ENCODE results near the gene NAA35.
"Not testable (repeated sequence)": the region's sequence is repeated elsewhere in the genome, so short reads cannot be mapped to it uniquely, and the experiment has no call there.

NAA35 gene

GRCh38 chr9:85969727-85970126, 28.8 kb downstream of the NAA35 start:
- Histone ChIP-seq H3K9me3 (no peaks in the 10 kb centered on the region), H3K4me1 (peaks cover 6% of the 10 kb centered on the region), H3K4me3 (no peak overlapping the region), H3K27me3 (ENCODE audit: low read depth) (no peaks in the 10 kb centered on the region), H3K36me3 (replicated peaks) (peaks cover 44% of the 10 kb centered on the region)
- no peak for DNase-seq (ENCODE audit: low spot score in 2 of 2)
- in situ Hi-C loops (cut with MboI; ENCODE audit: low sequenced_read_pairs): no loop called here

GRCh38 chr9:85971731-85972130, 30.8 kb downstream of the NAA35 start:
- DNase-seq (ENCODE audit: low spot score in 2 of 2): no peak
- Histone ChIP-seq H3K36me3 (replicated peaks) (peaks cover 38% of the 10 kb centered on the region), H3K4me1 (peaks cover 5% of the 10 kb centered on the region), H3K9me3 (no peaks in the 10 kb centered on the region), H3K4me3 (no peak overlapping the region), H3K27me3 (ENCODE audit: low read depth) (no peaks in the 10 kb centered on the region)
- in situ Hi-C loops (cut with MboI; ENCODE audit: low sequenced_read_pairs): no loop called here

GRCh38 chr9:85973238-85973637, 32.3 kb downstream of the NAA35 start:
- Histone ChIP-seq H3K9me3 (no peaks in the 10 kb centered on the region), H3K36me3 (replicated peaks) (peaks cover 43% of the 10 kb centered on the region), H3K27me3 (ENCODE audit: low read depth) (no peaks in the 10 kb centered on the region), H3K4me3 (no peak overlapping the region), H3K4me1 (peaks cover 5% of the 10 kb centered on the region)
- DNase-seq (ENCODE audit: low spot score in 2 of 2): no peak
- in situ Hi-C loops (cut with MboI; ENCODE audit: low sequenced_read_pairs): no loop called here

- H3K9me3 ChIP-seq; H3K4me1 ChIP-seq; DNase-seq (ENCODE audit: low spot score in 2 of 2); H3K27me3 ChIP-seq (ENCODE audit: low read depth); H3K4me3 ChIP-seq; in situ Hi-C loops (cut with MboI; ENCODE audit: low sequenced_read_pairs): not testable (repeated sequence)
- peaks cover 52% of the 10 kb centered on the region for H3K36me3 ChIP-seq (replicated peaks)
These were observed 33.2 kb downstream of the NAA35 start for GRCh38 chr9:85974055-85974547.

GRCh38 chr9:85978496-85978895, 37.5 kb downstream of the NAA35 start:
- Histone ChIP-seq H3K4me3 (no peak overlapping the region), H3K36me3 (replicated peaks) (peaks cover 59% of the 10 kb centered on the region), H3K27me3 (ENCODE audit: low read depth) (no peaks in the 10 kb centered on the region), H3K9me3 (no peaks in the 10 kb centered on the region), H3K4me1 (no peaks in the 10 kb centered on the region)
- no peak for DNase-seq (ENCODE audit: low spot score in 2 of 2)
- in situ Hi-C loops (cut with MboI; ENCODE audit: low sequenced_read_pairs): no loop called here

GRCh38 chr9:85981369-85981768, 40.4 kb downstream of the NAA35 start:
- no peaks in the 10 kb centered on the region for H3K9me3 ChIP-seq
- H3K4me3 ChIP-seq: no peak overlapping the region
- H3K36me3 ChIP-seq (replicated peaks): peaks cover 65% of the 10 kb centered on the region
- no peaks in the 10 kb centered on the region for H3K4me1 ChIP-seq
- no peak for DNase-seq (ENCODE audit: low spot score in 2 of 2)
- H3K27me3 ChIP-seq (ENCODE audit: low read depth): no peaks in the 10 kb centered on the region
- in situ Hi-C loops (cut with MboI; ENCODE audit: low sequenced_read_pairs): no loop called here

GRCh38 chr9:85984457-85984856, 43.5 kb downstream of the NAA35 start:
- H3K4me1 ChIP-seq: no peaks in the 10 kb centered on the region
- H3K9me3 ChIP-seq: no peaks in the 10 kb centered on the region
- H3K4me3 ChIP-seq: no peak overlapping the region
- in situ Hi-C loops (cut with MboI; ENCODE audit: low sequenced_read_pairs): no loop called here
- H3K36me3 ChIP-seq (replicated peaks): peaks cover 43% of the 10 kb centered on the region
- no peaks in the 10 kb centered on the region for H3K27me3 ChIP-seq (ENCODE audit: low read depth)
- DNase-seq (ENCODE audit: low spot score in 2 of 2): no peak

GRCh38 chr9:85987236-85987635, 46.3 kb downstream of the NAA35 start:
- in situ Hi-C loops (cut with MboI; ENCODE audit: low sequenced_read_pairs): no loop called here
- DNase-seq (ENCODE audit: low spot score in 2 of 2): no peak
- Histone ChIP-seq H3K4me3 (no peak overlapping the region), H3K9me3 (no peaks in the 10 kb centered on the region), H3K36me3 (replicated peaks) (peaks cover 29% of the 10 kb centered on the region), H3K27me3 (ENCODE audit: low read depth) (no peaks in the 10 kb centered on the region), H3K4me1 (no peaks in the 10 kb centered on the region)

GRCh38 chr9:85994191-85994590, 53.2 kb downstream of the NAA35 start:
- in situ Hi-C loops (cut with MboI; ENCODE audit: low sequenced_read_pairs): no loop called here
- Histone ChIP-seq H3K27me3 (ENCODE audit: low read depth) (no peaks in the 10 kb centered on the region), H3K9me3 (no peaks in the 10 kb centered on the region), H3K36me3 (replicated peaks) (peaks cover 9% of the 10 kb centered on the region), H3K4me3 (no peak overlapping the region), H3K4me1 (no peaks in the 10 kb centered on the region)
- DNase-seq (ENCODE audit: low spot score in 2 of 2): no peak

- no peaks in the 10 kb centered on the region for H3K9me3 ChIP-seq
- in situ Hi-C loops (cut with MboI; ENCODE audit: low sequenced_read_pairs): no loop called here
- no peaks in the 10 kb centered on the region for H3K4me1 ChIP-seq
- DNase-seq (ENCODE audit: low spot score in 2 of 2): no peak
- H3K36me3 ChIP-seq (replicated peaks): peaks cover 9% of the 10 kb centered on the region
- no peaks in the 10 kb centered on the region for H3K27me3 ChIP-seq (ENCODE audit: low read depth)
- no peak overlapping the region for H3K4me3 ChIP-seq
These were observed 54.2 kb downstream of the NAA35 start for GRCh38 chr9:85995097-85995496.

GRCh38 chr9:85995599-85995998, 54.7 kb downstream of the NAA35 start:
- in situ Hi-C loops (cut with MboI; ENCODE audit: low sequenced_read_pairs): no loop called here
- H3K4me1 ChIP-seq: no peaks in the 10 kb centered on the region
- H3K9me3 ChIP-seq: no peaks in the 10 kb centered on the region
- no peak for DNase-seq (ENCODE audit: low spot score in 2 of 2)
- H3K36me3 ChIP-seq (replicated peaks): peaks cover 9% of the 10 kb centered on the region
- H3K27me3 ChIP-seq (ENCODE audit: low read depth): no peaks in the 10 kb centered on the region
- no peak overlapping the region for H3K4me3 ChIP-seq

- no peaks in the 10 kb centered on the region for H3K27me3 ChIP-seq (ENCODE audit: low read depth)
- H3K9me3 ChIP-seq: no peaks in the 10 kb centered on the region
- H3K36me3 ChIP-seq (replicated peaks): peaks cover 29% of the 10 kb centered on the region
- in situ Hi-C loops (cut with MboI; ENCODE audit: low sequenced_read_pairs): no loop called here
- DNase-seq (ENCODE audit: low spot score in 2 of 2): no peak
- H3K4me3 ChIP-seq: no peak overlapping the region
- H3K4me1 ChIP-seq: no peaks in the 10 kb centered on the region
These were observed 64.4 kb downstream of the NAA35 start for GRCh38 chr9:86005253-86005775.

- Histone ChIP-seq H3K27me3 (ENCODE audit: low read depth) (no peaks in the 10 kb centered on the region), H3K4me1 (no peaks in the 10 kb centered on the region), H3K4me3 (no peak overlapping the region), H3K36me3 (replicated peaks) (peaks cover 33% of the 10 kb centered on the region), H3K9me3 (no peaks in the 10 kb centered on the region)
- in situ Hi-C loops (cut with MboI; ENCODE audit: low sequenced_read_pairs): no loop called here
- no peak for DNase-seq (ENCODE audit: low spot score in 2 of 2)
These were observed 68.2 kb downstream of the NAA35 start for GRCh38 chr9:86009133-86009532.

- H3K4me3 ChIP-seq: no peak overlapping the region
- no peaks in the 10 kb centered on the region for H3K27me3 ChIP-seq (ENCODE audit: low read depth)
- H3K4me1 ChIP-seq: no peaks in the 10 kb centered on the region
- in situ Hi-C loops (cut with MboI; ENCODE audit: low sequenced_read_pairs): no loop called here
- peaks cover 46% of the 10 kb centered on the region for H3K36me3 ChIP-seq (replicated peaks)
- no peak for DNase-seq (ENCODE audit: low spot score in 2 of 2)
- H3K9me3 ChIP-seq: no peaks in the 10 kb centered on the region
These were observed 79.8 kb downstream of the NAA35 start for GRCh38 chr9:86020731-86021130.

GRCh38 chr9:86021166-86021565, 80.2 kb downstream of the NAA35 start:
- Histone ChIP-seq H3K36me3 (replicated peaks) (peaks cover 49% of the 10 kb centered on the region), H3K4me3 (no peak overlapping the region), H3K9me3 (no peaks in the 10 kb centered on the region), H3K27me3 (ENCODE audit: low read depth) (no peaks in the 10 kb centered on the region), H3K4me1 (no peaks in the 10 kb centered on the region)
- in situ Hi-C loops (cut with MboI; ENCODE audit: low sequenced_read_pairs): no loop called here
- DNase-seq (ENCODE audit: low spot score in 2 of 2): no peak

Data from HAP-1 (cell line).